ENCODE data around the gene LMNB1.

The LMNB1 gene

DNA sequence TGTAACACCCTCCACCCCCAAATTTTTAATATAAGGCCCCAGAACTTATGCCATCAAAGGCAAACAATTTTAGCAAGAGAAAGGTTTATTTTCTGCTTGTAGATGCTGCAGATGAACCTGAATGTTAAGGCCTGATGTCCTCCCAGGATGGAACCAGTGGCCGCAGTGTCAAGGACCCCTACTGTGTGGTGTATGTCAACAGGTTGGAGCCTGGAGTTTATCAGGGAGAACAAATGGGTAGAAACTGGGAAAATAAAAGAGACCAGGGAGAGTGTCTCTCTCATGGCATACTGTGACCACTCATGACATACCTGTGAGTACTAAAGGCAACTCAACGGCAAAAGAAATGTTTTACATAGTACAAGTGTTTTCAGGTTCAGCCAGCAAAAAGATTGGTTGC lies 34.5 kb upstream of the LMNB1 start:
- H3K4me3 ChIP-seq (ENCODE audit: low read depth, low read length), result no peak overlapping the region
- H3K4me2 ChIP-seq (ENCODE audit: low read length), result no peak overlapping the region
- TF ChIP-seq, protein P1, sequence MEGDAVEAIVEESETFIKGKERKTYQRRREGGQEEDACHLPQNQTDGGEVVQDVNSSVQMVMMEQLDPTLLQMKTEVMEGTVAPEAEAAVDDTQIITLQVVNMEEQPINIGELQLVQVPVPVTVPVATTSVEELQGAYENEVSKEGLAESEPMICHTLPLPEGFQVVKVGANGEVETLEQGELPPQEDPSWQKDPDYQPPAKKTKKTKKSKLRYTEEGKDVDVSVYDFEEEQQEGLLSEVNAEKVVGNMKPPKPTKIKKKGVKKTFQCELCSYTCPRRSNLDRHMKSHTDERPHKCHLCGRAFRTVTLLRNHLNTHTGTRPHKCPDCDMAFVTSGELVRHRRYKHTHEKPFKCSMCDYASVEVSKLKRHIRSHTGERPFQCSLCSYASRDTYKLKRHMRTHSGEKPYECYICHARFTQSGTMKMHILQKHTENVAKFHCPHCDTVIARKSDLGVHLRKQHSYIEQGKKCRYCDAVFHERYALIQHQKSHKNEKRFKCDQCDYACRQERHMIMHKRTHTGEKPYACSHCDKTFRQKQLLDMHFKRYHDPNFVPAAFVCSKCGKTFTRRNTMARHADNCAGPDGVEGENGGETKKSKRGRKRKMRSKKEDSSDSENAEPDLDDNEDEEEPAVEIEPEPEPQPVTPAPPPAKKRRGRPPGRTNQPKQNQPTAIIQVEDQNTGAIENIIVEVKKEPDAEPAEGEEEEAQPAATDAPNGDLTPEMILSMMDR (IDR thresholded peaks at IDR 0.05), result no peak
- no peaks in the 10 kb centered on the region for H3K79me2 ChIP-seq
- no peaks in the 10 kb centered on the region for H3K9me3 ChIP-seq (ENCODE audit: control insufficient read depth, low read length)
- H3K27ac ChIP-seq, result no peak overlapping the region
- no peaks in the 10 kb centered on the region for H3K27me3 ChIP-seq (ENCODE audit: control insufficient read depth, insufficient read depth, low read length)
- peaks cover 6% of the 10 kb centered on the region for H3K4me1 ChIP-seq
- no peaks in the 10 kb centered on the region for H3K36me3 ChIP-seq (ENCODE audit: control insufficient read depth, insufficient read depth, low read length)
- no peak overlapping the region for H3K9ac ChIP-seq
- no peak overlapping the region for H2AFZ ChIP-seq

- TF ChIP-seq, protein P1 (IDR thresholded peaks at IDR 0.05), result no peak
- Histone ChIP-seq H3K4me2 (ENCODE audit: low read length) (no peak overlapping the region), H3K79me2 (no peaks in the 10 kb centered on the region), H3K9me3 (ENCODE audit: control insufficient read depth, low read length) (no peaks in the 10 kb centered on the region), H3K4me1 (peaks cover 6% of the 10 kb centered on the region), H3K9ac (no peak overlapping the region), H3K4me3 (ENCODE audit: low read depth, low read length) (no peak overlapping the region), H3K27ac (no peak overlapping the region), H3K36me3 (ENCODE audit: control insufficient read depth, insufficient read depth, low read length) (no peaks in the 10 kb centered on the region), H3K27me3 (ENCODE audit: control insufficient read depth, insufficient read depth, low read length) (no peaks in the 10 kb centered on the region), H2AFZ (no peak overlapping the region)
These were observed 32.1 kb upstream of the LMNB1 start for GRCh38 chr5:126744836-126745235.

DNA sequence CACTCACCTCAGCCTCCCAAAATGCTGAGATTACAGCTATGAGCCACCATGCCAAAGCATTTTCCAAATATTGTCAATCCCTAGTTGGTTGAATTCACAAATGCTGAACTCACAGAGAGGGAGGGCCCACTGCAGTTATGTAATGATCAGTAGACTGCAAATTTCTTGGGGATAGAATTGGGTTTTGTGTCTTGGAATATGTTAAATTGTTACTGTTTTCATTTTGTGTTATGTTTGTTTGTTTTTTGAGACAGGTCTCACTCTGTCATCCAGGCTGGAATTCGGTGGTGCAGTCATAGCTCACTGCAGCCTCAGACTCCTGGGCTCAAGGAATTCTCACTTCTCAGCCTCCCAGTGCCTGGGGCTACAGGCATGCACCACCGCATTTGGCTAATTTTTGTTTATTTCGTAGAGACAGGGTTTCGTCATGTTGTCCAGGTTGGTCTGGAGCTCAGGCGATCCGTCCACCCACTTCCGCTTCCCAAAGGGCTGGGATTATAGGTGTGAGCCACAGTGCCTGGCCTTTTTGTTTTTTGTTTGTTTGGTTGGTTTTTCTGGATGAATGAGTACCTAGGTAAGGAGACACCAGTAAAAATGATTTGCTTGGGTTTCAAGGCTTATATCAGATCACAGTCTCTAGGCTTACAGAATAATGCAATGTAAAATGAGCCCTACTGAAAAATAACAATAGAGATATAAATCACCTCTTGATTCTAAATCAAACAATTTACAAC lies 31.5 kb upstream of the LMNB1 start:
- Histone ChIP-seq H3K27me3 (ENCODE audit: control insufficient read depth, insufficient read depth, low read length) (no peaks in the 10 kb centered on the region), H2AFZ (peak overlapping the region; percentile 49), H3K4me3 (ENCODE audit: low read depth, low read length) (no peak overlapping the region), H3K27ac (no peak overlapping the region), H3K36me3 (ENCODE audit: control insufficient read depth, insufficient read depth, low read length) (no peaks in the 10 kb centered on the region), H3K4me1 (peaks cover 6% of the 10 kb centered on the region), H3K9me3 (ENCODE audit: control insufficient read depth, low read length) (no peaks in the 10 kb centered on the region), H3K4me2 (ENCODE audit: low read length) (no peak overlapping the region), H3K79me2 (no peaks in the 10 kb centered on the region), H3K9ac (no peak overlapping the region)
- TF ChIP-seq, protein P1 (IDR thresholded peaks at IDR 0.05), result no peak

DNA sequence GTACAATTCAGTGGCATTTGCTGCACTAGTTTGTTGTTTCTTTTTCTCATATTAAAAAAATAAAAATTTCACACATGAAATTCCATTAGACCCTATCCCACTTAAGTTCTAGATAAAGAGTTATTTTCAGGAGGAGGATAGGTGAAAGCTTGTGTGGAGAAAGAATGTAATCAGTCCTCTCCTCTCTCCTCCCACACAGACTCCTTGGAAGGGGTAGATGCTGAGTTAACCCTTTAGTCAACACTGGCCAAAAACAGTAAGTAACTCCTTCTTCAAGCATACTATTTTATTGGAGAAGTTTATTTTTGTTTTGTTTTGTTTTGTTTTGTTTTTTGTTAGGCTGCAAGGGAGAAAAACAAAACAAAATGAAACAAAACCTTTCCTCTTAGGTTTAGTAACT lies 30.6 kb upstream of the LMNB1 start:
- Histone ChIP-seq H3K36me3 (ENCODE audit: control insufficient read depth, insufficient read depth, low read length) (no peaks in the 10 kb centered on the region), H3K27ac (no peak overlapping the region), H3K27me3 (ENCODE audit: control insufficient read depth, insufficient read depth, low read length) (no peaks in the 10 kb centered on the region), H3K9me3 (ENCODE audit: control insufficient read depth, low read length) (no peaks in the 10 kb centered on the region), H3K4me2 (ENCODE audit: low read length) (no peak overlapping the region), H2AFZ (no peak overlapping the region), H3K4me1 (peaks cover 6% of the 10 kb centered on the region), H3K9ac (no peak overlapping the region), H3K4me3 (ENCODE audit: low read depth, low read length) (no peak overlapping the region), H3K79me2 (no peaks in the 10 kb centered on the region)
- TF ChIP-seq, protein P1 (IDR thresholded peaks at IDR 0.05), result no peak
